T-helper 1 cell treated with Interleukin-12 subunit alpha and Interleukin-12 subunit beta and Interleukin-4 antibody, amounts not matched to agents 30 ng/mL and 1 ng/mL, for 36 hours (primary cell): Measurements from ENCODE around the gene FADS1. TPM values are rescaled to one million over a fixed set of nuclear protein-coding genes. Genes with fewer than 3 reads are reported as not detected.

Experiments used
- intact Hi-C: fragments of 100-400 bp; cut with micrococcal nuclease; formaldehyde crosslinking; loops from one replicate; pipeline ENCODE4 v1.15.1; 2024
- total RNA-seq: library from RNA; stranded (reverse); gene quantifications from 2 replicates; pipeline ENCODE4 v1.2.3, GENCODE V29; 2022

Gene FADS1
- total RNA-seq, result 70.0 and 71.6 TPM in 2 replicates

GRCh38 chr11:61816736-61817455, at the start of gene FADS1:
TSS of gene FADS1 (minus strand) at chr11:61817003. CDS start at chr11:61816929, 74 bp downstream.
- intact Hi-C loops, result loop anchor here (1.0 to 5.0 kb wide), 6 partner anchors 10 to 656 kb away; partner anchors contain the start of genes FADS3, FTH1 and VPS37C

GRCh38 chr11:61866231-61866957, 49.6 kb upstream of the FADS1 start:
- intact Hi-C loops, result no loop called here

- intact Hi-C loops, result no loop called here
These were observed 48.3 kb upstream of the FADS1 start for GRCh38 chr11:61864814-61865775.

GRCh38 chr11:61863548-61864081, 46.8 kb upstream of the FADS1 start:
- intact Hi-C loops, result no loop called here

- intact Hi-C loops, result no loop called here
These were observed 46.1 kb upstream of the FADS1 start for GRCh38 chr11:61862714-61863547.

GRCh38 chr11:61861634-61862033, 44.8 kb upstream of the FADS1 start:
- intact Hi-C loops, result no loop called here

- intact Hi-C loops, result no loop called here
These were observed 43.5 kb upstream of the FADS1 start for GRCh38 chr11:61860054-61860903.

GRCh38 chr11:61855939-61856680, 39.3 kb upstream of the FADS1 start:
- intact Hi-C loops, result no loop called here

- intact Hi-C loops, result no loop called here
These were observed 38.3 kb upstream of the FADS1 start for GRCh38 chr11:61854966-61855714.

- intact Hi-C loops, result no loop called here
These were observed 37.5 kb upstream of the FADS1 start for GRCh38 chr11:61854206-61854895.

GRCh38 chr11:61853698-61854169, 36.9 kb upstream of the FADS1 start:
- intact Hi-C loops, result no loop called here

GRCh38 chr11:61851900-61852295, 35.1 kb upstream of the FADS1 start:
- intact Hi-C loops, result no loop called here

- intact Hi-C loops, result no loop called here
These were observed 34.5 kb upstream of the FADS1 start for GRCh38 chr11:61851113-61851899.

GRCh38 chr11:61850687-61851086, 33.9 kb upstream of the FADS1 start:
- intact Hi-C loops, result no loop called here

GRCh38 chr11:61848631-61849030, 31.8 kb upstream of the FADS1 start:
- intact Hi-C loops, result no loop called here

GRCh38 chr11:61847914-61848581, 31.2 kb upstream of the FADS1 start:
- intact Hi-C loops, result no loop called here
